Astrocyte (in vitro differentiated cells and primary cell): ENCODE measurements around the gene CHRDL2. TPM values are rescaled to one million over a fixed set of nuclear protein-coding genes. Genes with fewer than 3 reads are reported as not detected.

Source experiments
- DNase-seq: peaks from one replicate; pipeline ENCODE4 v3.0.0-alpha.2; 2010; ENCODE audit warnings: low read depth
- FAIRE-seq: peaks from 2 replicates; lab custom pipeline; 2011; peaks lifted over from hg19 to GRCh38; lab: Jason Lieb, UNC
- H2AFZ ChIP-seq: 2 replicates; pipeline ENCODE4 v1.6.0; 2012; ENCODE audit warnings: low read depth, low read length, inconsistent platforms
- H3K27ac ChIP-seq: 2 replicates; pipeline ENCODE4 v1.5.1; 2011; ENCODE audit warnings: low read depth, low read length, inconsistent platforms
- H3K27me3 ChIP-seq: 2 replicates; pipeline ENCODE4 v1.6.0; 2011; ENCODE audit warnings: low read length, inconsistent platforms; ENCODE audit not compliant: insufficient read depth
- H3K36me3 ChIP-seq: 2 replicates; pipeline ENCODE4 v1.5.1; 2011; ENCODE audit warnings: low read length, inconsistent platforms; ENCODE audit not compliant: insufficient read depth
- H3K4me1 ChIP-seq: 2 replicates; pipeline ENCODE4 v1.5.1; 2011; ENCODE audit warnings: low read length, inconsistent platforms; ENCODE audit not compliant: insufficient read depth
- H3K4me2 ChIP-seq: 2 replicates; pipeline ENCODE4 v1.6.0; 2012; ENCODE audit warnings: low read length, inconsistent platforms
- H3K4me3 ChIP-seq: 2 replicates; pipeline ENCODE4 v1.5.1; 2011; ENCODE audit warnings: low read depth, mild to moderate bottlenecking, low read length, inconsistent platforms; ENCODE audit not compliant: insufficient read depth
- H3K79me2 ChIP-seq: 2 replicates; pipeline ENCODE4 v1.6.0; 2012; ENCODE audit warnings: mild to moderate bottlenecking, low read length, inconsistent platforms; ENCODE audit not compliant: insufficient read depth
- H3K9ac ChIP-seq: 2 replicates; pipeline ENCODE4 v1.6.0; 2012; ENCODE audit warnings: mild to moderate bottlenecking, low read length, inconsistent platforms
- H3K9me3 ChIP-seq: 2 replicates; pipeline ENCODE4 v1.5.1; 2012; ENCODE audit warnings: low read depth, mild to moderate bottlenecking, low read length, inconsistent platforms; ENCODE audit not compliant: insufficient read depth
- H4K20me1 ChIP-seq: 2 replicates; pipeline ENCODE4 v1.6.0; 2012; ENCODE audit warnings: low read length, inconsistent platforms; ENCODE audit not compliant: insufficient read depth
- H3K27ac Mint-ChIP-seq: one replicate; pipeline ENCODE4 v1.8.0; 2021; ENCODE audit warnings: mild to moderate bottlenecking, mixed read lengths; ENCODE audit not compliant: unreplicated experiment
- H3K27me3 Mint-ChIP-seq: one replicate; pipeline ENCODE4 v1.8.0; 2021; ENCODE audit warnings: low read depth, mixed read lengths; ENCODE audit not compliant: unreplicated experiment
- H3K36me3 Mint-ChIP-seq: one replicate; pipeline ENCODE4 v1.8.0; 2021; ENCODE audit warnings: low read depth, mixed read lengths; ENCODE audit not compliant: unreplicated experiment
- H3K4me1 Mint-ChIP-seq: one replicate; pipeline ENCODE4 v1.8.0; 2021; ENCODE audit warnings: low read depth, mixed read lengths; ENCODE audit not compliant: unreplicated experiment
- H3K4me3 Mint-ChIP-seq: one replicate; pipeline ENCODE4 v1.8.0; 2021; ENCODE audit warnings: mild to moderate bottlenecking, moderate library complexity, mixed read lengths; ENCODE audit not compliant: unreplicated experiment
- H3K9me3 Mint-ChIP-seq: one replicate; pipeline ENCODE4 v1.8.0; 2021; ENCODE audit warnings: mild to moderate bottlenecking, mixed read lengths; ENCODE audit not compliant: unreplicated experiment
- EZH2 ChIP-seq: IDR thresholded peaks from 2 replicates; pipeline ENCODE4 v1.6.1; 2012; ENCODE audit warnings: mild to moderate bottlenecking, low read length, inconsistent platforms; ENCODE audit not compliant: insufficient read depth
- total RNA-seq: library from RNA; stranded (reverse); gene quantifications from 2 replicates; pipeline ENCODE4 v1.2.1, GENCODE V29; 2021
- TF ChIP-seq, protein P1 (sequence below): IDR thresholded peaks from 2 replicates; pipeline ENCODE4 v1.5.1; 2011; ENCODE audit warnings: low read depth, mild to moderate bottlenecking, inconsistent platforms, low read length, moderate library complexity; ENCODE audit not compliant: insufficient read depth

CHRDL2 gene
- total RNA-seq, 1 donor from 2014 or later = not detected

DNA sequence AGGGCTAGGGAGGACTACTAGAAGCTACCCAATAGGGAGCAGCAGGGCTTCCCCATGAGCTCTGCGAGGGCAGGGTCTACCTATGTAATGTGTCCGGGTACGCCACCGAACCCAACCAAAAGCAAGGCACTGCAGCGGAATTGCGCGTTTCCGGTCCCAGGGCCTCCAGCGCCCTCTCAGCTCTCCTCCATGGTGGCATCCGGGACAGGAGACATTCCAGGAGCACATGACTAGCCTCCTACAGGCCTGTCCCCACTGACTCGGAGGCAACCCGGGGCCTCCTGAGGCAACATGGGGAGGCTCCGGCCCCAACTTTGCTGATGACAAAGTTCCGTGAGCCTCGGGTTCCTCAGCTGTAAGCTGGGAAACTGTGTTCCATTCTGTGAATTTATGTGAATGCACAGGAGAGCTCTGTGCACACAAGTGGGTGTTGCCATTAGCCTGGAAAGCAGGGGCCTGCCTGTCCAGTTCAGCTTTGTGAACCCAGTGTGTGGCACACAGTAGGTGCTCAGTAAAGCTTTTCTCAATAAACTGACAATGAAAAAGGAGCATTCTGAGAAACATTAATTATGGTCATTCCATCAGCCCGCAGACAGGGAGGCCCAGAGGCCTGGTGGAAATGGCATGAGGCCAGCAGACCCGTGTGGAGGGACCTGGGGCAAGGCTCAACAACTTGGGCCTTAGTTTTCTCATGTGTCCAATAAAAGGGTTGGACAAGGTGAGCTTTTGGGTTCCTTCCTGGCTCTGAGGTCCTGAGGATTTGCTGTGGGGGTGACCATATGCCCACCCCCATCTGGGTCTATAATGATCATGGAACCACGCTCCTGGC lies 50.3 kb downstream of the CHRDL2 start:
- Histone ChIP-seq H3K27ac (no peak overlapping the region), H3K4me1 (peaks cover 9% of the 10 kb centered on the region), H3K9ac (no peak overlapping the region), H3K79me2 (no peaks in the 10 kb centered on the region), H3K36me3 (no peaks in the 10 kb centered on the region), H2AFZ (no peak overlapping the region), H3K4me3 (no peak overlapping the region), H3K27me3 (no peaks in the 10 kb centered on the region), H3K4me2 (no peak overlapping the region), H4K20me1 (no peaks in the 10 kb centered on the region), H3K9me3 (no peaks in the 10 kb centered on the region)
- no peak overlapping the region for H3K27ac Mint-ChIP-seq
- H3K36me3 Mint-ChIP-seq = no peaks in the 10 kb centered on the region
- DNase-seq = no peak
- TF ChIP-seq, protein P1, sequence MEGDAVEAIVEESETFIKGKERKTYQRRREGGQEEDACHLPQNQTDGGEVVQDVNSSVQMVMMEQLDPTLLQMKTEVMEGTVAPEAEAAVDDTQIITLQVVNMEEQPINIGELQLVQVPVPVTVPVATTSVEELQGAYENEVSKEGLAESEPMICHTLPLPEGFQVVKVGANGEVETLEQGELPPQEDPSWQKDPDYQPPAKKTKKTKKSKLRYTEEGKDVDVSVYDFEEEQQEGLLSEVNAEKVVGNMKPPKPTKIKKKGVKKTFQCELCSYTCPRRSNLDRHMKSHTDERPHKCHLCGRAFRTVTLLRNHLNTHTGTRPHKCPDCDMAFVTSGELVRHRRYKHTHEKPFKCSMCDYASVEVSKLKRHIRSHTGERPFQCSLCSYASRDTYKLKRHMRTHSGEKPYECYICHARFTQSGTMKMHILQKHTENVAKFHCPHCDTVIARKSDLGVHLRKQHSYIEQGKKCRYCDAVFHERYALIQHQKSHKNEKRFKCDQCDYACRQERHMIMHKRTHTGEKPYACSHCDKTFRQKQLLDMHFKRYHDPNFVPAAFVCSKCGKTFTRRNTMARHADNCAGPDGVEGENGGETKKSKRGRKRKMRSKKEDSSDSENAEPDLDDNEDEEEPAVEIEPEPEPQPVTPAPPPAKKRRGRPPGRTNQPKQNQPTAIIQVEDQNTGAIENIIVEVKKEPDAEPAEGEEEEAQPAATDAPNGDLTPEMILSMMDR = no peak
- no peak for TF ChIP-seq EZH2
- H3K9me3 Mint-ChIP-seq = peaks cover 7% of the 10 kb centered on the region
- no peaks in the 10 kb centered on the region for H3K4me1 Mint-ChIP-seq
- FAIRE-seq = no peak
- peaks cover 29% of the 10 kb centered on the region for H3K27me3 Mint-ChIP-seq
- H3K4me3 Mint-ChIP-seq = no peak overlapping the region

DNA sequence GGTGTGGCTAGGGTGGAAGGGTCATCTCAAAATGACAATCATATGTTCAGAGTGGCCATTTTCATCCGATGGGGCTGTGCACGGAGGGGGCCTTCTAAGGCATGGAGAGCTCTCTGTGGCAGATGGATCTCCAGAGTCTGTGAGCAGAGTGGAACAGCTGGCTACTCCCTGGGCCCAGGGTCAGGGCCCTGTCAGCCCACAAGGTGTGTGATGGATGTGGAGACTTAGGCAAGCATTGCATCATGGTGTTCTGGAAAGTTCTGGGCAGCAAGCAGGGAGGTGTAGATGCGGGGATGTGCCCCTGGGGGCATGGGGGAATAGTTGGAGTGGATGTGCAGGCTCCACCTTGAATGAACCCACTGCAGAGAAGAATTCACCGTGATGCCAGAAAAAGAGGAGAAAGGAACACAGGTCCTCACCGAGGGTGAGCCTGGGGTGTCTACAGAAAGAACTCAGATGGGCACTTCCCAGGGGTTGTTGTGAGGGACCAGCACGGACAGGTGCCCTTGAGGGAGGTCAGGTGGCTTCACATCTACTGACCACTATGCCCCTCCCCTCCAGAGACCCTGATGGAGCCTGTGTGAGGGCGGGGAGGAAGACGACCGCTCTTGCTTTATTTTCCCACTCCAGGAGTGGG lies 51.1 kb downstream of the CHRDL2 start:
- FAIRE-seq (no peak), DNase-seq (no peak)
- Mint-ChIP-seq H3K9me3 (peaks cover 7% of the 10 kb centered on the region), H3K36me3 (no peaks in the 10 kb centered on the region), H3K27me3 (peaks cover 29% of the 10 kb centered on the region), H3K4me1 (no peaks in the 10 kb centered on the region), H3K27ac (no peak overlapping the region), H3K4me3 (no peak overlapping the region)
- Histone ChIP-seq H3K9ac (no peak overlapping the region), H3K4me3 (no peak overlapping the region), H3K4me2 (no peak overlapping the region), H2AFZ (no peak overlapping the region), H3K27ac (no peak overlapping the region), H3K36me3 (no peaks in the 10 kb centered on the region), H3K4me1 (peaks cover 9% of the 10 kb centered on the region), H4K20me1 (no peaks in the 10 kb centered on the region), H3K9me3 (no peaks in the 10 kb centered on the region), H3K79me2 (no peaks in the 10 kb centered on the region), H3K27me3 (no peaks in the 10 kb centered on the region)
- TF ChIP-seq EZH2 = no peak
- TF ChIP-seq, protein P1 = no peak

DNA sequence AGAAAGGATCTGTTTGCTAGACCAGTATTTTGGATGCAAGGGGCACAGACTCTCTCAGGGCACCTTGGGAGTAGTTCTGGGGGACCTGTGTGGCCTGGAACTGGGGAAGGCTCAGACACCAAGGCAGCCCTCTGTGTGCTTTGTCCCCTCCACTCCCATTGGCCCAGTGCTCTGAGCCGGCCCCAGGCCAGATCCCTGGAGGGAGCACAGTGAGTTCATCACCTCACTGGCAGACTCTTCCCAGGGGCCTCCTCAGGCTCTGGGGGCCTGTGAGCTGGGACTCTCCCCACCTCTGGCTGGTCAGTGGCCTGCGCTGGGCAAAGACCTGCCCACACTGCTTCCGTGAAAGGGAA lies 51.7 kb downstream of the CHRDL2 start:
- no peak overlapping the region for H3K27ac ChIP-seq
- no peaks in the 10 kb centered on the region for H3K27me3 ChIP-seq
- peaks cover 29% of the 10 kb centered on the region for H3K27me3 Mint-ChIP-seq
- H3K4me2 ChIP-seq = no peak overlapping the region
- DNase-seq (no peak), FAIRE-seq (no peak)
- H3K79me2 ChIP-seq = no peaks in the 10 kb centered on the region
- H3K4me1 ChIP-seq = peaks cover 9% of the 10 kb centered on the region
- no peaks in the 10 kb centered on the region for H3K36me3 Mint-ChIP-seq
- no peaks in the 10 kb centered on the region for H3K36me3 ChIP-seq
- no peaks in the 10 kb centered on the region for H4K20me1 ChIP-seq
- peaks cover 7% of the 10 kb centered on the region for H3K9me3 Mint-ChIP-seq
- H3K4me1 Mint-ChIP-seq = no peaks in the 10 kb centered on the region
- H3K27ac Mint-ChIP-seq = no peak overlapping the region
- no peak overlapping the region for H3K9ac ChIP-seq
- no peak overlapping the region for H3K4me3 Mint-ChIP-seq
- H2AFZ ChIP-seq = no peak overlapping the region
- H3K4me3 ChIP-seq = no peak overlapping the region
- TF ChIP-seq EZH2 = no peak
- TF ChIP-seq, protein P1 = no peak
- H3K9me3 ChIP-seq = no peaks in the 10 kb centered on the region
